DLD1 (cell line): Measurements from ENCODE around the gene ZNF764.
"Not testable (repeated sequence)": the region's sequence is repeated elsewhere in the genome, so short reads cannot be mapped to it uniquely, and the experiment has no call there.

Source experiments
- in situ Hi-C: cut with HindIII; loops from 2 replicates; pipeline ENCODE4 v1.10.0; 2017; ENCODE audit warnings: low sequenced_read_pairs

The ZNF764 gene

GRCh38 chr16:30551781-30552180 is 6.4 kb downstream of the ZNF764 start:
- in situ Hi-C loops: no loop called here

- in situ Hi-C loops: no loop called here
Observed at GRCh38 chr16:30548416-30549253, 9.5 kb downstream of the ZNF764 start.

- in situ Hi-C loops: no loop called here
Observed at GRCh38 chr16:30546115-30546514, 12.1 kb downstream of the ZNF764 start.

GRCh38 chr16:30543067-30543466 is 15.1 kb downstream of the ZNF764 start:
- in situ Hi-C loops: no loop called here

- in situ Hi-C loops: no loop called here
Observed at GRCh38 chr16:30541502-30542329, 16.5 kb downstream of the ZNF764 start.

- in situ Hi-C loops: not testable (repeated sequence)
Observed at GRCh38 chr16:30540916-30541464, 17.2 kb downstream of the ZNF764 start.

- in situ Hi-C loops: not testable (repeated sequence)
Observed at GRCh38 chr16:30539986-30540526, 18.1 kb downstream of the ZNF764 start.

GRCh38 chr16:30539000-30539964 is 18.9 kb downstream of the ZNF764 start:
- in situ Hi-C loops: no loop called here

- in situ Hi-C loops: not testable (repeated sequence)
Observed at GRCh38 chr16:30536391-30537024, 21.7 kb downstream of the ZNF764 start.

GRCh38 chr16:30535777-30536190 is 22.4 kb downstream of the ZNF764 start:
- in situ Hi-C loops: no loop called here

GRCh38 chr16:30535106-30535776 is 22.9 kb downstream of the ZNF764 start:
- in situ Hi-C loops: no loop called here

GRCh38 chr16:30534368-30535105 is 23.6 kb downstream of the ZNF764 start, which contains the start of gene ZNF747:
ZNF747 (minus strand) TSS chr16:30534858; CDS start chr16:30534679, 179 bp downstream.
- in situ Hi-C loops: no loop called here

GRCh38 chr16:30533748-30534367 is 24.3 kb downstream of the ZNF764 start:
- in situ Hi-C loops: no loop called here

- in situ Hi-C loops: no loop called here
Observed at GRCh38 chr16:30533146-30533522, 25.0 kb downstream of the ZNF764 start.

- in situ Hi-C loops: no loop called here
Observed at GRCh38 chr16:30532285-30533145, 25.7 kb downstream of the ZNF764 start.

GRCh38 chr16:30530163-30531037 is 27.8 kb downstream of the ZNF764 start:
- in situ Hi-C loops: no loop called here
